Measurements from ENCODE around the gene TMEM59L. TPM values are rescaled to one million over a fixed set of nuclear protein-coding genes. Genes with fewer than 3 reads are reported as not detected.
"Not testable (repeated sequence)": the region's sequence is repeated elsewhere in the genome, so short reads cannot be mapped to it uniquely, and the experiment has no call there.

Gene TMEM59L
- total RNA-seq = 0.28 TPM

GRCh38 chr19:18612772-18613588 is at the start of gene TMEM59L:
Gene TMEM59L, plus strand, starts transcription at chr19:18612870. Its CDS starts 89 bp downstream, at chr19:18612959.
- peak; percentile 10 for ATAC-seq

- no peak for ATAC-seq
These were observed 45.7 kb upstream of the TMEM59L start for GRCh38 chr19:18566953-18567352.

GRCh38 chr19:18568367-18568766 is 44.3 kb upstream of the TMEM59L start:
- ATAC-seq = no peak

DNA sequence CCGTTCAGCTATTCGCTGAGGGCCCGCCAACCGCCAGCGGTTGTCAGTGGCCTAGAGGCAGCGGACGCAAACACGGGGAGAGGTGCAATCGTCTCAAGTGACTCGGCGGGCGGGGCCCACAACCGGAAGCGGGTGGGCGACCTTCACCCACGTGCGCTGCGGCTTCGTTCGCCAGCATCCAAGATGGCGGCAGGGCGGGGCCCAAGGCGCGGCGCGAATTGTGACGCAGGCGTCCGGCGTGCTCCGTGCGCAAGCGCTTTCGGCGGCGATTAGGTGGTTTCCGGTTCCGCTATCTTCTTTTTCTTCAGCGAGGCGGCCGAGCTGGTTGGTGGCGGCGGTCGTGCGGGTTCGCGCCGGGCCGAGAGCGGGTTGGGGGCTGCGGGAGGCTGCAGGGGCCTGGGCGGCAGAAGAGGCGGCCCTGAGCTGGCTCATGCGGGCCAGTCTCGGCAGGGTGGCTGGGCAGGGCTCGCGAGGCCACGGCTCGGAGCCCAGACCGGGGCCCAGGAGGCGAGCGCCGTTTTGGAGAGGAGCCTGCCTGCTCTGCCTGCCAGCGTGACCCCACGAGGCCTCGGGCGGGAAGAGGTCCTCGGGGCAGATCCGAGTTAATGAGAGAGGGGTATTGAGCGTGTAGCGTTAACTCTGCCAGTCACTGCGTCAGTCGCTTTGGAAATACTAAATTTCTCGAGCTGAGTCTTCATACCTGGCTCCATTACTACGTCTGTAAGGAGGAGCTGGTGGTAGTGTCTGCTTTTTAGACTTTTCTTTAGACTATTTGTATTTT is 40.9 kb upstream of the TMEM59L start, which contains the start of gene UBA52:
Gene UBA52 (plus strand): TSS at position 294 of the 781 bp plus-strand sequence. CDS start 1,444 bp downstream, outside the sequence.
- ATAC-seq = peak; percentile 95

DNA sequence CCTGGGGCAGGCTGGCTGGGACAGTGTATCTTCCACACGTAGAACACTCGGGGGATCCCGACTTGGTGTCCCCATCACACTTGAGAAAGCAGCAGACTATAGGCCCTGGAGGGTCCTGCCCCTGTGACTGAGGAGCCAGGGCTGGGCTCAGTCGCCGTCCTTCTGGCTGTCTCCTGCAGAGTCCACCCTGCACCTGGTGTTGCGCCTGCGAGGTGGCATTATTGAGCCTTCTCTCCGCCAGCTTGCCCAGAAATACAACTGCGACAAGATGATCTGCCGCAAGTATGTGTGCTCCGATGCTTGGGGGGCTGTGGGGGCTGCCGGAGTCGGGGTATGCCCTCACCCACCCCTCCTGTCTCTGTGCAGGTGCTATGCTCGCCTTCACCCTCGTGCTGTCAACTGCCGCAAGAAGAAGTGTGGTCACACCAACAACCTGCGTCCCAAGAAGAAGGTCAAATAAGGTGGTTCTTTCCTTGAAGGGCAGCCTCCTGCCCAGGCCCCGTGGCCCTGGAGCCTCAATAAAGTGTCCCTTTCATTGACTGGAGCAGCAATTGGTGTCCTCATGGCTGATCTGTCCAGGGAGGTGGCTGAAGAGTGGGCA is 37.9 kb upstream of the TMEM59L start:
- no peak for ATAC-seq

DNA sequence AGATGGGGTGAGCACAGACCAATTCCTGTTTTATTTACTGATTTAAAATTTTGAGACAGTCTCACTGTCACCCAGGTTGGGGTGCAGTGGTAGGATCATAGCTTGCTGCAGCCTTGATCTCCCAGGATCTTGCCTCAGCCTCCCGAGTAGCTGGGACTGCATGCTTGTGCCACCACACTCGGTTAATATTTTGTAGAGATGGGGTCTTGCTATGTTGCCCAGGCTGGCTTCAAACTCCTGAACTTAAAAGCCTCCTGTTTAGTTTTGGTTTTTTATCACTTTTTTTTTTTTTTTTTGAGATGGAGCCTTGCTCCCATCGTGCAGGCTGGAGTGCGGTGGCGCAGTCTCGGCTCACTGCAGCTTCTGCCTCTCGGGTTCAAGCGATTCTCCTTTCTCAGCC is 36.3 kb upstream of the TMEM59L start:
- no peak for ATAC-seq

GRCh38 chr19:18577365-18577914 is 35.2 kb upstream of the TMEM59L start:
- no peak for ATAC-seq

- no peak for ATAC-seq
These were observed 32.4 kb upstream of the TMEM59L start for GRCh38 chr19:18580311-18580710.

GRCh38 chr19:18586306-18586705 is 26.4 kb upstream of the TMEM59L start:
- no peak for ATAC-seq

DNA sequence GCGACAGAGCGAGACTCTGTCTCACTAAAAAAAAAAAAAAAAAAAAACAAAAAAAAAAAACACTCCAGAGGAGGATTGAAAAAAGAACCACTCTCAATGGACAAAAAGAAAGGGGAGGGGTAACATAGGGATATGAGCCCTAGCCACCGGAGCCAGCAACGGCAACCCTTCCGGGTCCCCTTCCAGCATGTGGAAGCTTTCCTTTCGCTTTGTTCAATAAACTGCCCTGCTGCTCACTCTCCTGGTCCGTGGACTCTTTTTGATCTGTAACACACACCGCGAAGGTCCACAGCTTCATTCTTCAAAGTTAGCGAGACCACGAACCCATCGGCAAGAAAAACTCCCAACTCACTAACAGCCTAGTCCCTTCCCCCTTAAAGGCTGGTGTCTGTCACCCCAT is 25.1 kb upstream of the TMEM59L start:
- ATAC-seq = no peak

DNA sequence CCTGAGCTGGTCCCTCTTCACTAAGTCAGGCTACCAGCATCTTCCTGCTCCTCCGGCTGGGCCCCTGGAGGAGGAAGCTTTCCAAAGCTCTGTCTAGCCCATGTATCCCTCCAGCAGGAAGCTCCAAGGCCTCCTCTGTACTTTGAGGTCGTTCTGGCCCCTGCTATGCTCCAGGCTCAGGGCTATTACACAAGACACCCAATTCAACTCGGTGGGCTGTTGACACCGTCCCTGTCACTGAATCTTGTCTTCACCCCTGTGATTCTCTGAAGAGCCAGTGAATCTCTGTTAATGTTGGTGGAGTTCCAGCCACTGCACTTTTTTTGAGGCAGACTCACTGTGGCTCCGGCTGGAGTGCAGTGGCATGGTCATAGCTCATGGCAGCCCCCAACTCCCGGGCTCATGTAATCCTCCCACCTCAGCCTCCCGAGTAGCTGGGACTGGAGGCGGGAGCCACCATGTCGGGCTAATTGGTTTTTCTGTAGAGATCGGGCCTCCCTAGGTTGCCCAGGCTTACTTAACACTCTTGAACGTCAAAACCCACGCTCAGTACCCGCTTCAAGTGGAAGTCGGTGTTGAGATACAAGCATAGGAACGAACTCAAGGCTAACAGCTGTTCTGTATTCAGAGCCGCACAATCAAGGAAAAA is 24.6 kb upstream of the TMEM59L start:
- no peak for ATAC-seq

GRCh38 chr19:18588611-18589379 is 23.9 kb upstream of the TMEM59L start, which contains the start of gene REX1BD:
Gene REX1BD, plus strand, starts transcription at chr19:18588798. Its CDS starts 4 bp downstream, at chr19:18588802.
- ATAC-seq = peak; percentile 79

DNA sequence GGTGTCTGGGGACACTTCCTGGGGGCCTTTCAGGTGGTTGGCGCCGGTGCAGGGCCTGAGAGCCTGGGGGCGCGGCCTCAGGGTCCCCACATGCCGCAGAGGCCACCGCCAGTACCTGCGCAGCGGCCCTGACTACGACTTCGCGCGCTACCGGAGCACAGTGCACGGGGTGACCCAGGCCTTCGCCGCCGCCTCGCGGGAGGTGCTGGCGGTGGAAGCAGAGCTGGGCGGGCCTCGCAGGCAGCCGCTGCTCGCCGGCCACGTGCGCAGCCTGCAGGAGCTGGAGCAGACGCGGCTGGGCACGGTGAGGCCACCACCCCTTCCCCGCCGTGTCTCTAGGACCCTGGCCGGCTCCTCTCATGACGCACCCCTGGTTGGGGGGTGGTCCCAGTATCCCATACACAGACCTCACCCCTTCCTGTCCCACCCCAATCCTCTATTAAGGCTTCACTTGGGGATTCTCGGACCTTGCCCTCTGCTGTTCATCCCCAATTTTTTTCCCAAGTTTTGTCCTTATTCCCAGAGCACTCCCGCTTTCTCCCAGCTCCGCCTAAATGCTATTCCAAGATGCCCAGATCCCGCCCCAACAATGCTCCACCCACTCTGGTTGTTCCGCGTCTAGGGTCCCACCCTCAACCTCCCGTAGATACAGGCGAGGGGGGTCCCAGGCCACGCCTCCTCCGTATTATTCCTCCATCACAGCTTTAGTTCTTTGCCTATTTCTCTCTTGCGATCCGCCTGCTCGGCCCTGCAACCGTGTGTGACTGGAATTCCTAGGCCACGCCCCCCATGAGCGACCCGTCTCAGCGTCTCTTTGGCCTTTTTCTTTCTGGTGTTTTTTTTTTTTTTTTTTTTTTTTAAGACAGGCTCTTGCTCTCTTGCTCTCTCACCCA is 23.0 kb upstream of the TMEM59L start:
- ATAC-seq = peak; percentile 76

DNA sequence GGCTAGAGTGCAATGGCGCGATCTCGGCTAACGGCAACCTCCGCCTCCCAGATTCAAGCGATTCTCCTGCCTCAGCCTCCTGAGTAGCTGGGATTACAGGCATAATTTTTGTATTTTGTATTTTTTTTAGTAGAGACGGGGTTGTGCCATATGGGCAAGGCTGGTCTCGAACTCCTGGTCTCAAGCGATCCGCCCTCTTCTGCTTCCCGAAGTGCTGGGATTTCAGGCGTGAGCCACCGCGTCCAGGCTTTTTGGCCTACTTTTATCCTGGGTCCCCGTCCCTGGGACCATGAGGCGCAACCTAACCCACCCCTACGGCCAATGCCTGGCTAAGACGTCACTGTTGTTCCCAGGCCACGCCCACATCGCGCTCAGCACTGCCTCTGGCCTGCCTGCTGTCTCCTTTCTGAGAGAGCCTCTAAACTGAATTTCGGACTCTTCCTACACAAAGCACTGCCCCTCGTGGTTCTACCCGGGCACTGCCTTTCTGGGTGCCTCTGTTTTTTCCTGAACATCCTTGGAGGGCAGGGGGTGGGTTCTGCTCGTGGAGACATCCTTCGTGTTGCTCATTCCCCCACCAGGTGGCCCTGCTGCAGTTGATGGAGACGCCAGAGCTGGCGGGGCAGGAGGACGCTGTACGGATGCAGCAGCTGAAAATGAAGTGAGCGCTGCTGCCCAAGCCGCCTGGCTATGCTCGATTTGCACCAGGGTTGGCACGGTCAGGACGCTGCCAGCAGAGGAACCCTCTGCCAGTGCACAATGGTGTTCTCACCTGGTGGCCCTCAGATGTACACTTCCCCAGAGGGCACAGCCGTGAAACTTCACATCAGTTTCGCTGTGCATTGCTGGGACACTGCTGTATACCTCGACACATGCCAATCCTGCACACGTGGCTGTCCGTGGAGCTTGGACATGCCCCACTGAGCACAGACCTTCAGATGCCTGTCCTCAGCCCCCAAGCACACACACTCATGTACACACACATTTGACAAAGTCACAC is 22.1 kb upstream of the TMEM59L start:
- no peak for ATAC-seq

DNA sequence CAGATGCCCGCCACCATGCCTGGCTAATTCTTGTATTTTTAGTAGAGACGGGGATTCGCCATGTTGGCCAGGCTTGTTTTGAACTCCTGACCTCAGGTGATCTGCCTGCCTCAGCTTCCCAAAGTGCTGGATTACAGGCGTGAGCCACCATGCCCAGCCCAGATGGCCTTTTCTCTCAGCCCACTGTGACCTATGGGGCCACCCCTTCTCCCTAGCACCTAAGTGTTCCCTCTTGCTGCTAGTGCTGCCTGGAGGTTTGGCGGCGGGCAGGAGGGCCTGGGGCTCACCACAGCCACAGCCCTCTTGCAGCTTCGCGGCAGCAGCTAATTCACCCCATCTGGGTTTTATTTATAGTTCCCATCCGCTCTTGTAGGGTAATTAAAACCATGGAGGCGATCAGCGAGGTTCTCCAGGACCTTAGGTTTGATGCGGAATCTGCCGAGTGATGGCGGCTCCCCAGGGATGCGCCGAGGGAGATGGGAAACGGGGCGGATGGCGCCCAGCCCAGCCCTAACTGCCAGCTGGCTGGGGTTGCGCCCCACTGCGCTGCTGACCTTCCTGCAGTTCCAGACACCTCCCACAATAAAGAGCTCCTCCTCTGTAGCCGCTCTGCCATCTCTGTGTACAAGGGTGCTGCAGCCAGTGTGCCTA is 20.8 kb upstream of the TMEM59L start:
- no peak for ATAC-seq

GRCh38 chr19:18592732-18593131 is 19.9 kb upstream of the TMEM59L start:
- not testable (repeated sequence) for ATAC-seq

GRCh38 chr19:18593367-18594095 is 19.1 kb upstream of the TMEM59L start:
- no peak for ATAC-seq

All from esophagus mucosa (tissue), 1 donor.